Measurements from ENCODE around the gene GPC6.

- no peak for TF ChIP-seq CTCF (IDR thresholded peaks at IDR 0.05; ENCODE audit: insufficient read depth, low read depth, low read length)
- no peak for TF ChIP-seq EZH2 (IDR thresholded peaks at IDR 0.05; ENCODE audit: insufficient read depth, low read length)
These were observed 654.8 kb downstream of the GPC6 start for GRCh38 chr13:93881411-93881810.

Data from astrocyte (in vitro differentiated cells and primary cell).